Urinary bladder (tissue), 4 donors: ENCODE measurements around the gene PIMREG. TPM values are rescaled to one million over a fixed set of nuclear protein-coding genes. Genes with fewer than 3 reads are reported as not detected.

Experiments used
- DNase-seq: peaks from one replicate; pipeline ENCODE4 v3.0.0-alpha.2; 2015; ENCODE audit errors: extremely low spot score
- H3K27ac ChIP-seq: one replicate; pipeline ENCODE4 v1.5.1; 2013; ENCODE audit warnings: low read depth, mild to moderate bottlenecking, moderate library complexity
- H3K36me3 ChIP-seq: one replicate; pipeline ENCODE4 v1.6.1; 2013; ENCODE audit warnings: mild to moderate bottlenecking, moderate library complexity; ENCODE audit not compliant: insufficient read depth
- H3K4me1 ChIP-seq: one replicate; pipeline ENCODE4 v1.6.1; 2013; ENCODE audit warnings: mild to moderate bottlenecking, moderate library complexity; ENCODE audit not compliant: insufficient read depth
- H3K4me3 ChIP-seq: one replicate; pipeline ENCODE4 v1.5.1; 2013; ENCODE audit warnings: low read depth, low read length
- WGBS: extraction: QIAGEN DNeasy Blood & Tissue Kit; methylation state at CpG from one replicate; pipeline ENCODE4 v1.1.7; 2013; 5-methylcytosine and 5-hydroxymethylcytosine counted together
- polyA plus RNA-seq: library from polyadenylated mRNA; stranded (reverse); fragments of 200-250 nt; gene quantifications from one replicate; pipeline ENCODE4 v1.2.3, GENCODE V29; 2013
- total RNA-seq: library from RNA; depleted of rRNA; stranded (reverse); fragments of >200 nt; gene quantifications from one replicate; pipeline ENCODE4 v1.2.3, GENCODE V29; 2014
- donor health status: healthy with polysubstance abuse.
- donor health status: healthy.

The PIMREG gene
- total and polyA plus RNA-seq, 2 donors, result 0.41 to 14.2 TPM

DNA sequence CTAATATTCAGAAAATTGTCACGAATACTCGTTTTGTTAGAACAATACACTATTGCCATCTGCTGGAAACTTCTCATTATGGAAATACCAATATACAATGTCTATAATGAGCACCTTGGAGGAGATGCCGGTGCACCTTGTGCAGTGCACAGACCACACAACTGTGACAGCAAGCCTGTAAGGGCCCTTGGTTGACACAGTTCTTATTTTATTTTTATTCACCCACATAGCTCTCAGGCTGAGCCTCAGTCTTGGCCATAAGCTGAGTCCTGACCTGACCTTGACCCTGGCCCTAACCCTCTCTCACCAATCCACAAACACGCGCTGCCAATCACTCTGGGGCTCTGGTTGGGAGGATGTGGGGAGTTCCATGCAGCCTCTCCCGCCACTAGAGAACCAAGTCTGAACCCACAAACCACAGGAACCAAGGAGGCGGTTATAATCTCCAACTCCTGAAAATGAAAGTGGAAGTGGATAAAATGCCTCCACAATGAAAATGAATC lies 16.9 kb upstream of the PIMREG start:
- Histone ChIP-seq H3K4me1 (no peaks in the 10 kb centered on the region), H3K4me3 (no peak overlapping the region)
- no peak for DNase-seq

GRCh38 chr17:6428207-6428965 lies 15.9 kb upstream of the PIMREG start:
- no peak for DNase-seq
- no peak overlapping the region for H3K4me3 ChIP-seq
- WGBS, result 86% methylated on average over 17 of the region's 17 CpGs
- no peaks in the 10 kb centered on the region for H3K36me3 ChIP-seq
- H3K27ac ChIP-seq, result no peak overlapping the region
- no peaks in the 10 kb centered on the region for H3K4me1 ChIP-seq

More for the DNA sequence above, 16.9 kb upstream of the PIMREG start:
- no peaks in the 10 kb centered on the region for H3K36me3 ChIP-seq
- WGBS, result 69% methylated on average over 7 of the region's 7 CpGs
- no peak overlapping the region for H3K27ac ChIP-seq

- no peak overlapping the region for H3K27ac ChIP-seq
- 58% methylated on average over 7 of the region's 7 CpGs for WGBS
These were observed 15.0 kb upstream of the PIMREG start for GRCh38 chr17:6429266-6429665.

DNA sequence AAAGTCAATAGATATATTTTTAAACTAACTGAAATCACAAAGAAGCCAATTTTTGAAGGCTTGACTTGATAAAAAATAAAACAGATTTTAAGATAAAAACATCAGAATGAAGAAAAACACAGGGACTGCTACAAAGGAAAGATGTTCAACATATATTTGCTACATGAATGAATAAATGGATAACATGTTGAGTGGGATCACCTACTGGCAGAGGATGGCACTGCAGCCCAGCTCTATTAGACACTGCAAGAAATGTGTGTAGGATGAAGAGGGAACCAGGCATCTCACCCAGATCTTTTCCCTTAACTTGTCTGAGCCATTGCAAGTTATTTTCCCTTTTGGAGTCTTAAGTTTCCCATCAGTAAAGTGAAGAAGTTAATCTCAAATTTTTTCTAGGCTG lies 13.5 kb upstream of the PIMREG start:
- no peak overlapping the region for H3K27ac ChIP-seq
- DNase-seq, result no peak
- H3K36me3 ChIP-seq, result no peaks in the 10 kb centered on the region
- H3K4me1 ChIP-seq, result no peaks in the 10 kb centered on the region
- H3K4me3 ChIP-seq, result no peak overlapping the region

More at GRCh38 chr17:6429266-6429665, 15.0 kb upstream of the PIMREG start:
- H3K36me3 ChIP-seq, result no peaks in the 10 kb centered on the region
- H3K4me1 ChIP-seq, result no peaks in the 10 kb centered on the region
- H3K4me3 ChIP-seq, result no peak overlapping the region
- no peak for DNase-seq

GRCh38 chr17:6435051-6435450 lies 9.2 kb upstream of the PIMREG start, which contains the start of gene AIPL1:
Gene AIPL1 (minus strand): TSS chr17:6435121. CDS start chr17:6435104, 17 bp downstream.
- no peaks in the 10 kb centered on the region for H3K4me1 ChIP-seq
- no peak for DNase-seq
- no peaks in the 10 kb centered on the region for H3K36me3 ChIP-seq
- H3K4me3 ChIP-seq, result no peak within 1 kb of the TSS
- no peak within 1 kb of the TSS for H3K27ac ChIP-seq
- 66% methylated on average over 16 of the region's 16 CpGs for WGBS

DNA sequence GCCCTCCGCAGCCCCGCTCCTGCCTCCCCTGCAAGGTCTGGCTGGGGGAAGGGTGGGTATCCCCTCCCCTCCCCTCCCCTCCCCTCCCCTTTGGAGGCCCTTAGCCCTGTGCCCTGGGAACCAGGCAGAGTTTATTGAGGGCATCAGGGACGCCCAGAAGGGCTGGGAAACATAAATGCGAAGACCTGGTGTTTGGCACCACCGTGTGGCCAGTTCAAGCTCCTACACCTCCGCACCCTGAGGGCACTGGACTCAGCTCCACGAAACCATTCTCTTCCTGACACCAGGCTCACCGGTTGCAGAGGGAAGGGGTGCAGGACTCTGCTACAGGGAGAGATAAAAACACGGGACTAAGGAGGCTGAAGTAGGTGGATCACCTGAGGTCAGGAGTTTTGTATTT lies 8.3 kb upstream of the PIMREG start:
- WGBS, result 12% methylated on average over 9 of the region's 9 CpGs
- no peak overlapping the region for H3K27ac ChIP-seq
- H3K36me3 ChIP-seq, result no peaks in the 10 kb centered on the region
- no peaks in the 10 kb centered on the region for H3K4me1 ChIP-seq
- no peak overlapping the region for H3K4me3 ChIP-seq
- DNase-seq, result no peak

- Histone ChIP-seq H3K4me3 (no peak overlapping the region), H3K4me1 (no peaks in the 10 kb centered on the region), H3K27ac (no peak overlapping the region), H3K36me3 (no peaks in the 10 kb centered on the region)
- WGBS, result 14% methylated on average over 4 of the region's 4 CpGs
- DNase-seq, result no peak
These were observed 6.8 kb upstream of the PIMREG start for GRCh38 chr17:6437466-6437865.

DNA sequence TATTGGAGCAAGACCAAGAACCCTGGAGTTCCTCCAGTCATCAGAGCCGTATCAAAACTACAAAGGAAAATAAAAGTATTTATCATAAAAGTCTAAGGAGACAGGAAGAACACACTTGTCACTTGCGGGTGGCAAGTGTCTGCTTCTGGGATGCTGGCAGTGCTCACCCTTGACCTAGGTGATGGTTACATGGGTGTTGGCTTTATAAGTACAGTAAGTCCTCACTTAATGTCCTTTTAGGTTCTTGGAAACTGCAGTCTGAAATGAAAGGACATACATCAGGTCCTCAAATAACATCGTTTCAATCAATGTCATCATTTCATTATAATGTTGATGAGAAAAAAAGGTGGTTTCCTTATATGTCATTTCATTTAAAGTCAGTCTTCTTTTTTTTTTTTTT lies 6.3 kb upstream of the PIMREG start:
- Histone ChIP-seq H3K4me3 (no peak overlapping the region), H3K36me3 (no peaks in the 10 kb centered on the region), H3K4me1 (no peaks in the 10 kb centered on the region), H3K27ac (no peak overlapping the region)
- 53% methylated on average over 3 of the region's 3 CpGs for WGBS
- DNase-seq, result no peak

GRCh38 chr17:6439951-6440350 lies 4.3 kb upstream of the PIMREG start:
- H3K36me3 ChIP-seq, result no peaks in the 10 kb centered on the region
- H3K27ac ChIP-seq, result no peak overlapping the region
- no peaks in the 10 kb centered on the region for H3K4me1 ChIP-seq
- DNase-seq, result no peak
- WGBS, result 34% methylated on average over 4 of the region's 4 CpGs
- no peak overlapping the region for H3K4me3 ChIP-seq

GRCh38 chr17:6442775-6443174 lies 1.5 kb upstream of the PIMREG start:
- no peaks in the 10 kb centered on the region for H3K36me3 ChIP-seq
- no peak for DNase-seq
- H3K4me1 ChIP-seq, result no peaks in the 10 kb centered on the region
- H3K27ac ChIP-seq, result no peak overlapping the region
- 64% methylated on average over 6 of the region's 6 CpGs for WGBS
- no peak overlapping the region for H3K4me3 ChIP-seq

- Histone ChIP-seq H3K4me1 (no peaks in the 10 kb centered on the region), H3K27ac (no peak overlapping the region), H3K36me3 (no peaks in the 10 kb centered on the region), H3K4me3 (peak overlapping the region; percentile 36)
- no peak for DNase-seq
- 27% methylated on average over 36 of the region's 36 CpGs for WGBS
These were observed 498 bp downstream of the PIMREG start for GRCh38 chr17:6444571-6445335.

GRCh38 chr17:6446516-6447100 lies 2.4 kb downstream of the PIMREG start:
- Histone ChIP-seq H3K27ac (no peak overlapping the region), H3K4me1 (no peaks in the 10 kb centered on the region), H3K36me3 (no peaks in the 10 kb centered on the region), H3K4me3 (no peak overlapping the region)
- DNase-seq, result no peak
- WGBS, result 89% methylated on average over 9 of the region's 9 CpGs

- no peaks in the 10 kb centered on the region for H3K4me1 ChIP-seq
These were observed 4.2 kb downstream of the PIMREG start for GRCh38 chr17:6448473-6448872.

GRCh38 chr17:6449307-6449706 lies 5.1 kb downstream of the PIMREG start:
- no peak overlapping the region for H3K27ac ChIP-seq
- no peak for DNase-seq
- H3K4me3 ChIP-seq, result no peak overlapping the region
- no peaks in the 10 kb centered on the region for H3K36me3 ChIP-seq
- WGBS, result 98% methylated on average over 6 of the region's 6 CpGs
- no peaks in the 10 kb centered on the region for H3K4me1 ChIP-seq

More at GRCh38 chr17:6448473-6448872, 4.2 kb downstream of the PIMREG start:
- H3K36me3 ChIP-seq, result no peaks in the 10 kb centered on the region
- 95% methylated on average over 6 of the region's 6 CpGs for WGBS
- DNase-seq, result no peak
- H3K27ac ChIP-seq, result no peak overlapping the region
- no peak overlapping the region for H3K4me3 ChIP-seq
